ENCODE measurements around the gene MDM4.
A peak's percentile ranks its signal among the peaks of the same experiment; 100 is the strongest.

Gene MDM4

GRCh38 chr1:204575221-204576190 lies 59.3 kb downstream of the MDM4 start:
- CTCF ChIA-PET, result interaction anchor here (0.6 to 1.4 kb wide), 2 partner anchors 188 to 955 kb away, joined by 3 to 4 read pairs; no protein-coding TSS in a partner anchor

GRCh38 chr1:204576422-204576821 lies 60.2 kb downstream of the MDM4 start:
- CTCF ChIA-PET, result interaction anchor here (0.6 kb wide), 1 partner anchor 955 kb away, joined by 3 read pairs; no protein-coding TSS in a partner anchor
- H3K4me1 Mint-ChIP-seq, result peaks cover 36% of the 10 kb centered on the region
- DNase-seq, result no peak
- peaks cover 26% of the 10 kb centered on the region for H3K36me3 Mint-ChIP-seq
- peak overlapping the region; percentile 3 for H3K27ac Mint-ChIP-seq
- no peak overlapping the region for H3K4me3 Mint-ChIP-seq
- no peaks in the 10 kb centered on the region for H3K27me3 Mint-ChIP-seq
- H3K9me3 Mint-ChIP-seq, result no peaks in the 10 kb centered on the region

More at GRCh38 chr1:204575221-204576190, 59.3 kb downstream of the MDM4 start:
- Mint-ChIP-seq H3K36me3 (peaks cover 25% of the 10 kb centered on the region), H3K4me1 (peaks cover 30% of the 10 kb centered on the region), H3K9me3 (no peaks in the 10 kb centered on the region), H3K27ac (peak overlapping the region; percentile 16), H3K27me3 (no peaks in the 10 kb centered on the region), H3K4me3 (no peak overlapping the region)
- DNase-seq, result no peak

GRCh38 chr1:204577794-204578478 lies 61.7 kb downstream of the MDM4 start:
- H3K27ac Mint-ChIP-seq, result peak overlapping the region; percentile 96
- CTCF ChIA-PET, result interaction anchor here (0.8 to 3.1 kb wide), 4 partner anchors 12 to 229 kb away, joined by 3 to 30 read pairs (median 9); no protein-coding TSS in a partner anchor
- peaks cover 34% of the 10 kb centered on the region for H3K36me3 Mint-ChIP-seq
- no peak overlapping the region for H3K4me3 Mint-ChIP-seq
- peaks cover 48% of the 10 kb centered on the region for H3K4me1 Mint-ChIP-seq
- DNase-seq, result no peak
- H3K27me3 Mint-ChIP-seq, result no peaks in the 10 kb centered on the region
- H3K9me3 Mint-ChIP-seq, result no peaks in the 10 kb centered on the region

GRCh38 chr1:204578867-204579664 lies 62.9 kb downstream of the MDM4 start:
- no peaks in the 10 kb centered on the region for H3K27me3 Mint-ChIP-seq
- CTCF ChIA-PET, result interaction anchor here (0.8 to 3.1 kb wide), 6 partner anchors 13 to 228 kb away, joined by 3 to 30 read pairs (median 8); no protein-coding TSS in a partner anchor
- DNase-seq, result peak; percentile 82
- peaks cover 29% of the 10 kb centered on the region for H3K36me3 Mint-ChIP-seq
- peak overlapping the region; percentile 75 for H3K4me3 Mint-ChIP-seq
- H3K4me1 Mint-ChIP-seq, result peaks cover 50% of the 10 kb centered on the region
- H3K27ac Mint-ChIP-seq, result peak overlapping the region; percentile 96
- H3K9me3 Mint-ChIP-seq, result no peaks in the 10 kb centered on the region

GRCh38 chr1:204579681-204580080 lies 63.5 kb downstream of the MDM4 start:
- H3K4me3 Mint-ChIP-seq, result peak overlapping the region; percentile 75
- H3K4me1 Mint-ChIP-seq, result peaks cover 56% of the 10 kb centered on the region
- peak overlapping the region; percentile 96 for H3K27ac Mint-ChIP-seq
- H3K36me3 Mint-ChIP-seq, result peaks cover 29% of the 10 kb centered on the region
- DNase-seq, result no peak
- no peaks in the 10 kb centered on the region for H3K9me3 Mint-ChIP-seq
- no peaks in the 10 kb centered on the region for H3K27me3 Mint-ChIP-seq
- CTCF ChIA-PET, result interaction anchor here (0.9 to 3.1 kb wide), 4 partner anchors 13 to 227 kb away, joined by 3 to 30 read pairs (median 14); no protein-coding TSS in a partner anchor

GRCh38 chr1:204580862-204581261 lies 64.7 kb downstream of the MDM4 start:
- H3K4me3 Mint-ChIP-seq, result peak overlapping the region; percentile 75
- CTCF ChIA-PET, result interaction anchor here (1.4 to 3.1 kb wide), 3 partner anchors 184 to 226 kb away, joined by 3 to 15 read pairs (median 12); no protein-coding TSS in a partner anchor
- peaks cover 29% of the 10 kb centered on the region for H3K36me3 Mint-ChIP-seq
- H3K4me1 Mint-ChIP-seq, result peaks cover 63% of the 10 kb centered on the region
- no peak for DNase-seq
- H3K9me3 Mint-ChIP-seq, result no peaks in the 10 kb centered on the region
- H3K27ac Mint-ChIP-seq, result peak overlapping the region; percentile 96
- H3K27me3 Mint-ChIP-seq, result no peaks in the 10 kb centered on the region

GRCh38 chr1:204581759-204582158 lies 65.6 kb downstream of the MDM4 start:
- H3K9me3 Mint-ChIP-seq, result no peaks in the 10 kb centered on the region
- CTCF ChIA-PET, result interaction anchor here (1.4 kb wide), 2 partner anchors 16 to 210 kb away, joined by 3 to 4 read pairs; no protein-coding TSS in a partner anchor
- peak overlapping the region; percentile 6 for H3K27ac Mint-ChIP-seq
- peaks cover 29% of the 10 kb centered on the region for H3K36me3 Mint-ChIP-seq
- peaks cover 63% of the 10 kb centered on the region for H3K4me1 Mint-ChIP-seq
- DNase-seq, result no peak
- H3K4me3 Mint-ChIP-seq, result no peak overlapping the region
- H3K27me3 Mint-ChIP-seq, result no peaks in the 10 kb centered on the region

GRCh38 chr1:204583909-204584632 lies 67.9 kb downstream of the MDM4 start:
- DNase-seq, result no peak
- H3K4me1 Mint-ChIP-seq, result peaks cover 47% of the 10 kb centered on the region
- CTCF ChIA-PET, result interaction anchor here (0.9 to 1.0 kb wide), 2 partner anchors 10 to 223 kb away, joined by 3 to 4 read pairs; no protein-coding TSS in a partner anchor
- peaks cover 28% of the 10 kb centered on the region for H3K36me3 Mint-ChIP-seq
- no peak overlapping the region for H3K4me3 Mint-ChIP-seq
- no peaks in the 10 kb centered on the region for H3K27me3 Mint-ChIP-seq
- H3K27ac Mint-ChIP-seq, result peak overlapping the region; percentile 53
- H3K9me3 Mint-ChIP-seq, result no peaks in the 10 kb centered on the region

GRCh38 chr1:204584699-204585372 lies 68.6 kb downstream of the MDM4 start:
- H3K4me1 Mint-ChIP-seq, result peaks cover 39% of the 10 kb centered on the region
- CTCF ChIA-PET, result interaction anchor here (0.9 kb wide), 1 partner anchor 10 kb away, joined by 3 read pairs; no protein-coding TSS in a partner anchor
- peak overlapping the region; percentile 53 for H3K27ac Mint-ChIP-seq
- DNase-seq, result peak; percentile 54
- H3K4me3 Mint-ChIP-seq, result peak overlapping the region; percentile 40
- H3K27me3 Mint-ChIP-seq, result no peaks in the 10 kb centered on the region
- H3K9me3 Mint-ChIP-seq, result no peaks in the 10 kb centered on the region
- H3K36me3 Mint-ChIP-seq, result peaks cover 26% of the 10 kb centered on the region

GRCh38 chr1:204587621-204588020 lies 71.4 kb downstream of the MDM4 start:
- CTCF ChIA-PET, result interaction anchor here (0.9 kb wide), 1 partner anchor 176 kb away, joined by 3 read pairs; no protein-coding TSS in a partner anchor
- Mint-ChIP-seq H3K27ac (no peak overlapping the region), H3K4me3 (no peak overlapping the region), H3K27me3 (no peaks in the 10 kb centered on the region), H3K4me1 (peaks cover 18% of the 10 kb centered on the region), H3K9me3 (no peaks in the 10 kb centered on the region), H3K36me3 (peaks cover 6% of the 10 kb centered on the region)
- no peak for DNase-seq

GRCh38 chr1:204588826-204589225 lies 72.6 kb downstream of the MDM4 start:
- CTCF ChIA-PET, result interaction anchor here (1.5 kb wide), 1 partner anchor 218 kb away, joined by 3 read pairs; no protein-coding TSS in a partner anchor
- no peak overlapping the region for H3K4me3 Mint-ChIP-seq
- DNase-seq, result no peak
- peaks cover 16% of the 10 kb centered on the region for H3K4me1 Mint-ChIP-seq
- no peaks in the 10 kb centered on the region for H3K27me3 Mint-ChIP-seq
- H3K9me3 Mint-ChIP-seq, result no peaks in the 10 kb centered on the region
- no peak overlapping the region for H3K27ac Mint-ChIP-seq
- peaks cover 4% of the 10 kb centered on the region for H3K36me3 Mint-ChIP-seq

GRCh38 chr1:204589409-204590038 lies 73.3 kb downstream of the MDM4 start:
- Mint-ChIP-seq H3K36me3 (peaks cover 4% of the 10 kb centered on the region), H3K9me3 (no peaks in the 10 kb centered on the region), H3K4me3 (no peak overlapping the region), H3K4me1 (peaks cover 12% of the 10 kb centered on the region), H3K27ac (no peak overlapping the region), H3K27me3 (no peaks in the 10 kb centered on the region)
- CTCF ChIA-PET, result interaction anchor here (1.5 kb wide), 1 partner anchor 218 kb away, joined by 3 read pairs; no protein-coding TSS in a partner anchor
- no peak for DNase-seq

Measured in activated naive CD4-positive, alpha-beta T cell treated with anti-CD3 and anti-CD28 coated beads, Interleukin-2, amount 10 ng/mL, durations not matched to agents 7 days and 5 days (primary cell).